RWPE1 (cell line): ENCODE results near the gene PRSS12.

Source experiments
- CTCF ChIA-PET: fragments of 350-600 bp; sonication (Branson Sonifier 250); formaldehyde crosslinking; extraction: SDS; loops from one replicate; lab custom pipeline; 2021; lab: Yijun Ruan, JAX
- POLR2A ChIA-PET: fragments of 400-600 bp; formaldehyde crosslinking; extraction: SDS; loops from one replicate; lab custom pipeline; 2020; ENCODE audit warnings: antibody characterized with exemption; ENCODE audit not compliant: low non-redundant PET; lab: Yijun Ruan, JAX
- DNase-seq: peaks from one replicate; pipeline ENCODE4 v3.0.0; 2012; ENCODE audit warnings: low spot score
- H3K27ac ChIP-seq: fragments of 450-650 bp; 2 replicates; pipeline ENCODE4 v1.5.1; 2017
- TF ChIP-seq, protein P1 (sequence below): fragments of 450-650 bp; conservative IDR thresholded peaks from 2 replicates; pipeline ENCODE4 v1.5.1; 2017; ENCODE audit warnings: low read depth, mild to moderate bottlenecking

The PRSS12 gene

GRCh38 chr4:118360106-118360505 lies 7.3 kb upstream of the PRSS12 start:
- no peak for DNase-seq
- POLR2A ChIA-PET: no interaction called here
- TF ChIP-seq, protein P1, sequence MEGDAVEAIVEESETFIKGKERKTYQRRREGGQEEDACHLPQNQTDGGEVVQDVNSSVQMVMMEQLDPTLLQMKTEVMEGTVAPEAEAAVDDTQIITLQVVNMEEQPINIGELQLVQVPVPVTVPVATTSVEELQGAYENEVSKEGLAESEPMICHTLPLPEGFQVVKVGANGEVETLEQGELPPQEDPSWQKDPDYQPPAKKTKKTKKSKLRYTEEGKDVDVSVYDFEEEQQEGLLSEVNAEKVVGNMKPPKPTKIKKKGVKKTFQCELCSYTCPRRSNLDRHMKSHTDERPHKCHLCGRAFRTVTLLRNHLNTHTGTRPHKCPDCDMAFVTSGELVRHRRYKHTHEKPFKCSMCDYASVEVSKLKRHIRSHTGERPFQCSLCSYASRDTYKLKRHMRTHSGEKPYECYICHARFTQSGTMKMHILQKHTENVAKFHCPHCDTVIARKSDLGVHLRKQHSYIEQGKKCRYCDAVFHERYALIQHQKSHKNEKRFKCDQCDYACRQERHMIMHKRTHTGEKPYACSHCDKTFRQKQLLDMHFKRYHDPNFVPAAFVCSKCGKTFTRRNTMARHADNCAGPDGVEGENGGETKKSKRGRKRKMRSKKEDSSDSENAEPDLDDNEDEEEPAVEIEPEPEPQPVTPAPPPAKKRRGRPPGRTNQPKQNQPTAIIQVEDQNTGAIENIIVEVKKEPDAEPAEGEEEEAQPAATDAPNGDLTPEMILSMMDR: no peak
- H3K27ac ChIP-seq: no peak overlapping the region
- CTCF ChIA-PET: interaction anchor here (0.6 kb wide), 1 partner anchor 81 kb away, joined by 3 read pairs; no protein-coding TSS in a partner anchor

GRCh38 chr4:118357601-118358000 lies 4.8 kb upstream of the PRSS12 start:
- POLR2A ChIA-PET: no interaction called here
- CTCF ChIA-PET: no interaction called here
- TF ChIP-seq, protein P1: no peak
- DNase-seq: no peak
- no peak overlapping the region for H3K27ac ChIP-seq

DNA sequence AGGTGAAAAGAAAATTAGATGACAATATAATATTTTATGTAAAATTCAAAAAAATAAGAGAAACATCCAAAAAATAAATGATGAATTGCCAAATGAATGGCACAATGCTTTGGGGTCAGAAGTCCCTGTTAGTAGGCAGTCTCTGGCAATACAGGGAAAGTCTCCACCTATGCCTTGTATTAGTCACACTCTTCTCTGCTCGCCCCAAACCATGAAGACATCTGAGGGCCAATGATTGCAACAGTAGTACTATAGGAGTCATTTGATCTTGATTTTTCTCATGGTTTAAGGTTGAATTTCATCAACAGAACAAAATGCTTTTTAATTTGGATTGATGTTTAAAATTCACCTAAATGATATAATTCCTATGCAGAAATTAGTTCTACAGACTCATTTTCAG lies 3.9 kb upstream of the PRSS12 start:
- ChIA-PET POLR2A (no interaction called here), CTCF (no interaction called here)
- TF ChIP-seq, protein P1: no peak
- DNase-seq: peak; percentile 5
- no peak overlapping the region for H3K27ac ChIP-seq

DNA sequence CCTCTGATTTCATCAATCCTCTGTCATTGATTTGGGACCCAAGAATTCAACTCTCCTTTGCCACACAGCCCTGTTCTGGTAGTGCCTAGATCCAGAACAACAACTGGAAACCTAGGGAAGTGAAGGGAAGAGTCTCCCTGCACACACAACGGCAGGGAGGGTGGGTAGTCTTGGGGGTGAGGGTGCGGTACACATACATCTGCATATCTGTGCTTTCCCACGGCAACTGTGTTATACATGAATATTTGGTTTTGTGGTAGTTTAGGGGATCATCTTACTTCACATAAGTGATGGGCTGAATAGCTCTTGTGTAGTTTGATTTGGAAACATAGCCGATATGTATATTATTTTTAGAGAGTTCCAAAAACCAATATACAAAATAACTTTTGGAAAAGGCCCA lies 3.3 kb upstream of the PRSS12 start:
- POLR2A ChIA-PET: no interaction called here
- TF ChIP-seq, protein P1: no peak
- CTCF ChIA-PET: no interaction called here
- no peak for DNase-seq
- no peak overlapping the region for H3K27ac ChIP-seq

DNA sequence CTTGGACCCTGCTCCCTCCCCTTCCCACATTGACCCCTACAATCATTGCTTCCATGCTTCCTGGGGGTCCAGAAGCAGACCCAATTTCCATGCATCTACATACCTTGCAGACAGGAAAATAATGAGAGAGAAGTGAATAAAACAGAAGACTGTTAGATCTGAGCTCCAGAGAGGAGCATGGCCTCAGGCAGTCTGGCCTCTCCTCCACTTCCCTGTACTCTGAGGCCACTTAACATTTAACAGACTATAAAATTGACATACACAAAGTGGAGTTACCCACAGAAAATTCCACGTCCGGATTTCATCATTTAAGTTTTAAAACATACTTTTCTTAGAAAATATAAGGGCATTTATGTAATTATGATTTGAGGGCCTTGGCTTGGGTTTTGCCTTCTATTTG lies 2.1 kb upstream of the PRSS12 start:
- CTCF ChIA-PET: interaction anchor here (0.7 kb wide), 1 partner anchor 70 kb away, joined by 3 read pairs; no protein-coding TSS in a partner anchor
- POLR2A ChIA-PET: no interaction called here

GRCh38 chr4:118353534-118354030 lies 779 bp upstream of the PRSS12 start:
- CTCF ChIA-PET: interaction anchor here (0.5 to 1.8 kb wide), 14 partner anchors 9 to 1194 kb away, joined by 3 to 11 read pairs (median 3); no protein-coding TSS in a partner anchor
- DNase-seq: no peak
- TF ChIP-seq, protein P1: no peak
- H3K27ac ChIP-seq: no peak overlapping the region
- POLR2A ChIA-PET: no interaction called here

More for the DNA sequence above, 2.1 kb upstream of the PRSS12 start:
- TF ChIP-seq, protein P1: no peak
- no peak overlapping the region for H3K27ac ChIP-seq
- no peak for DNase-seq
